ENCODE data around the gene CSRNP3. TPM values are rescaled to one million over a fixed set of nuclear protein-coding genes. Genes with fewer than 3 reads are reported as not detected.

Gene CSRNP3
- total and polyA plus RNA-seq, 4 donors = 0.18 to 2.2 (median 2.0) TPM

- no peak for DNase-seq (ENCODE audit: low spot score)
- 89% methylated on average over 3 of the region's 3 CpGs for WGBS
- H3K27ac ChIP-seq (ENCODE audit: low read depth in 1 of 2, low read length in 2 of 2) = no peak overlapping the region
- TF ChIP-seq, protein P1, sequence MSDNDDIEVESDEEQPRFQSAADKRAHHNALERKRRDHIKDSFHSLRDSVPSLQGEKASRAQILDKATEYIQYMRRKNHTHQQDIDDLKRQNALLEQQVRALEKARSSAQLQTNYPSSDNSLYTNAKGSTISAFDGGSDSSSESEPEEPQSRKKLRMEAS (IDR thresholded peaks at IDR 0.05) = no peak
- TF ChIP-seq NR2F2 (IDR thresholded peaks at IDR 0.05) (no peak), GABPA (IDR thresholded peaks at IDR 0.05 in 1 of 2, conservative IDR thresholded peaks at IDR 0.05 in 1 of 2) (no peak), ZBTB33 (IDR thresholded peaks at IDR 0.05) (no peak), TAF1 (conservative IDR thresholded peaks at IDR 0.05) (no peak), YY1 (IDR thresholded peaks at IDR 0.05) (no peak), SP1 (IDR thresholded peaks at IDR 0.05) (no peak), HNF4A (conservative IDR thresholded peaks at IDR 0.05) (no peak), FOXA1 (IDR thresholded peaks at IDR 0.05) (no peak)
- TF ChIP-seq, protein P2, sequence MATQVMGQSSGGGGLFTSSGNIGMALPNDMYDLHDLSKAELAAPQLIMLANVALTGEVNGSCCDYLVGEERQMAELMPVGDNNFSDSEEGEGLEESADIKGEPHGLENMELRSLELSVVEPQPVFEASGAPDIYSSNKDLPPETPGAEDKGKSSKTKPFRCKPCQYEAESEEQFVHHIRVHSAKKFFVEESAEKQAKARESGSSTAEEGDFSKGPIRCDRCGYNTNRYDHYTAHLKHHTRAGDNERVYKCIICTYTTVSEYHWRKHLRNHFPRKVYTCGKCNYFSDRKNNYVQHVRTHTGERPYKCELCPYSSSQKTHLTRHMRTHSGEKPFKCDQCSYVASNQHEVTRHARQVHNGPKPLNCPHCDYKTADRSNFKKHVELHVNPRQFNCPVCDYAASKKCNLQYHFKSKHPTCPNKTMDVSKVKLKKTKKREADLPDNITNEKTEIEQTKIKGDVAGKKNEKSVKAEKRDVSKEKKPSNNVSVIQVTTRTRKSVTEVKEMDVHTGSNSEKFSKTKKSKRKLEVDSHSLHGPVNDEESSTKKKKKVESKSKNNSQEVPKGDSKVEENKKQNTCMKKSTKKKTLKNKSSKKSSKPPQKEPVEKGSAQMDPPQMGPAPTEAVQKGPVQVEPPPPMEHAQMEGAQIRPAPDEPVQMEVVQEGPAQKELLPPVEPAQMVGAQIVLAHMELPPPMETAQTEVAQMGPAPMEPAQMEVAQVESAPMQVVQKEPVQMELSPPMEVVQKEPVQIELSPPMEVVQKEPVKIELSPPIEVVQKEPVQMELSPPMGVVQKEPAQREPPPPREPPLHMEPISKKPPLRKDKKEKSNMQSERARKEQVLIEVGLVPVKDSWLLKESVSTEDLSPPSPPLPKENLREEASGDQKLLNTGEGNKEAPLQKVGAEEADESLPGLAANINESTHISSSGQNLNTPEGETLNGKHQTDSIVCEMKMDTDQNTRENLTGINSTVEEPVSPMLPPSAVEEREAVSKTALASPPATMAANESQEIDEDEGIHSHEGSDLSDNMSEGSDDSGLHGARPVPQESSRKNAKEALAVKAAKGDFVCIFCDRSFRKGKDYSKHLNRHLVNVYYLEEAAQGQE (IDR thresholded peaks at IDR 0.05) = no peak
- H3K36me3 ChIP-seq (ENCODE audit: control insufficient read depth in 4 of 4, insufficient read depth in 3 of 4, low read depth in 1 of 4, low read length in 3 of 4) = peaks cover 0 to 2% (median 0%) of the 10 kb centered on the region in 4 donors
- no peaks in the 10 kb centered on the region for H3K9me3 ChIP-seq (ENCODE audit: control insufficient read depth in 4 of 4, low read length in 3 of 4)
- H3K27me3 ChIP-seq (ENCODE audit: control insufficient read depth in 4 of 4, insufficient read depth in 4 of 4, low read length in 3 of 4) = no peaks in the 10 kb centered on the region
- no peaks in the 10 kb centered on the region for H3K4me1 ChIP-seq (ENCODE audit: control insufficient read depth in 4 of 4, insufficient read depth in 4 of 4, low read length in 3 of 4)
- no peak overlapping the region for H3K4me3 ChIP-seq (ENCODE audit: low read depth in 1 of 3, low read length in 3 of 3)
- no peak overlapping the region for H3K9ac ChIP-seq (ENCODE audit: low read depth in 1 of 2, low read length in 2 of 2)
Observed at GRCh38 chr2:165522719-165523118, 53.2 kb downstream of the CSRNP3 start.

DNA sequence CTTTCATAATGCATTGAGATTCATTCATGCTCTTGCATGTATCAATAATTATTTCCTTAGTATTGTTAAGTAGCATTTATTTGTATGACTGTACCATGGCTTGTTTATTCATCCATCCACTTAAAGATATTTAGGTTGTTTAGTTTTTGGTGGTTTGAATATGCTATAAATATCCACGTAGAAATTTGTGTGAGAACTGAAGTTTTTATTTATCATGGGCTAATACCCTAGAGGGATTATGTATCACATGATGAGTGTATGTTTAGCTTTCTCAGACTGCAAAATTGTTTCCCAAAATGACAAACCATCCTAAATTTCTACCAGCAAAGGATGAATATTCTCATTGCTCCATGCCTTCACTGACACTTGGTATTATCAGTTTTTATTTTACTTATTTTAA, 55.2 kb downstream of the CSRNP3 start:
- no peaks in the 10 kb centered on the region for H3K9me3 ChIP-seq (ENCODE audit: control insufficient read depth in 4 of 4, low read length in 3 of 4)
- no peak overlapping the region for H3K4me3 ChIP-seq (ENCODE audit: low read depth in 1 of 3, low read length in 3 of 3)
- DNase-seq (ENCODE audit: low spot score) = no peak
- no peaks in the 10 kb centered on the region for H3K27me3 ChIP-seq (ENCODE audit: control insufficient read depth in 4 of 4, insufficient read depth in 4 of 4, low read length in 3 of 4)
- no peak for TF ChIP-seq NR2F2 (IDR thresholded peaks at IDR 0.05)
- no peak for TF ChIP-seq ZBTB33 (IDR thresholded peaks at IDR 0.05)
- TF ChIP-seq EGR1 (IDR thresholded peaks at IDR 0.05; ENCODE audit: low read depth in 2 of 2) = no peak
- TF ChIP-seq HNF4G (IDR thresholded peaks at IDR 0.05) = no peak
- TF ChIP-seq TAF1 (conservative IDR thresholded peaks at IDR 0.05) = no peak
- TF ChIP-seq FOXA1 (IDR thresholded peaks at IDR 0.05) = no peak
- no peak for TF ChIP-seq HNF4A (conservative IDR thresholded peaks at IDR 0.05)
- TF ChIP-seq SP1 (IDR thresholded peaks at IDR 0.05) = no peak
- no peak for TF ChIP-seq YY1 (IDR thresholded peaks at IDR 0.05)
- no peak for TF ChIP-seq RXRA (IDR thresholded peaks at IDR 0.05)
- H3K9ac ChIP-seq (ENCODE audit: low read depth in 1 of 2, low read length in 2 of 2) = no peak overlapping the region
- H3K36me3 ChIP-seq (ENCODE audit: control insufficient read depth in 4 of 4, insufficient read depth in 3 of 4, low read depth in 1 of 4, low read length in 3 of 4) = peaks cover 0 to 2% (median 0%) of the 10 kb centered on the region in 4 donors
- no peak overlapping the region for H3K27ac ChIP-seq (ENCODE audit: low read depth in 1 of 2, low read length in 2 of 2)
- 88% methylated on average over 1 of the region's 1 CpG for WGBS
- no peaks in the 10 kb centered on the region for H3K4me1 ChIP-seq (ENCODE audit: control insufficient read depth in 4 of 4, insufficient read depth in 4 of 4, low read length in 3 of 4)

All from liver (tissue), 9 donors.